T-helper 17 cell (primary cell): Measurements from ENCODE around the gene TOX2. TPM values are rescaled to one million over a fixed set of nuclear protein-coding genes. Genes with fewer than 3 reads are reported as not detected.

ENCODE experiments used
- ATAC-seq: fragments of 150-1000 bp; cut with Tn5 transposase; 2 replicates; pipeline ENCODE4 v1.10.0; 2021; ENCODE audit warnings: mild to moderate bottlenecking, moderate library complexity
- DNase-seq, 3 donors: peaks; one replicate each; pipeline versions ENCODE4 v3.0.0 to v3.0.0-alpha.2; 2020 to 2021
- H3K9me3 ChIP-seq: one replicate; pipeline ENCODE4 v1.7.0; 2013; ENCODE audit warnings: low read length, mild to moderate bottlenecking; ENCODE audit not compliant: control insufficient read depth, poor library complexity, severe bottlenecking
- H3K27ac Mint-ChIP-seq: one replicate; pipeline ENCODE4 v1.8.0; 2022; ENCODE audit warnings: mild to moderate bottlenecking, moderate library complexity, mixed read lengths
- H3K27me3 Mint-ChIP-seq: one replicate; pipeline ENCODE4 v1.8.0; 2022; ENCODE audit warnings: mixed read lengths
- H3K36me3 Mint-ChIP-seq: one replicate; pipeline ENCODE4 v1.8.0; 2022; ENCODE audit warnings: low read depth, mixed read lengths
- H3K4me1 Mint-ChIP-seq: one replicate; pipeline ENCODE4 v1.8.0; 2022; ENCODE audit warnings: mild to moderate bottlenecking, mixed read lengths
- H3K4me3 Mint-ChIP-seq: one replicate; pipeline ENCODE4 v1.8.0; 2022; ENCODE audit warnings: mild to moderate bottlenecking, moderate library complexity, mixed read lengths
- total RNA-seq, 4 donors: library from RNA in 2 of 4; stranded (reverse) in 2 of 4; gene quantifications; one replicate each; pipeline ENCODE4 v1.2.3 and lab custom pipeline; 2022 to 2026

Gene TOX2
- total RNA-seq, 2 donors from 2014 or later = 1.7 to 2.2 TPM

GRCh38 chr20:43961116-43961515, 46.5 kb downstream of the TOX2 start:
- Mint-ChIP-seq H3K4me1 (peaks cover 52% of the 10 kb centered on the region), H3K27ac (peak overlapping the region; percentile 93), H3K27me3 (no peaks in the 10 kb centered on the region), H3K36me3 (peaks cover 2% of the 10 kb centered on the region), H3K4me3 (no peak overlapping the region)
- DNase-seq (no peak), ATAC-seq (no peak)
- no peaks in the 10 kb centered on the region for H3K9me3 ChIP-seq

DNA sequence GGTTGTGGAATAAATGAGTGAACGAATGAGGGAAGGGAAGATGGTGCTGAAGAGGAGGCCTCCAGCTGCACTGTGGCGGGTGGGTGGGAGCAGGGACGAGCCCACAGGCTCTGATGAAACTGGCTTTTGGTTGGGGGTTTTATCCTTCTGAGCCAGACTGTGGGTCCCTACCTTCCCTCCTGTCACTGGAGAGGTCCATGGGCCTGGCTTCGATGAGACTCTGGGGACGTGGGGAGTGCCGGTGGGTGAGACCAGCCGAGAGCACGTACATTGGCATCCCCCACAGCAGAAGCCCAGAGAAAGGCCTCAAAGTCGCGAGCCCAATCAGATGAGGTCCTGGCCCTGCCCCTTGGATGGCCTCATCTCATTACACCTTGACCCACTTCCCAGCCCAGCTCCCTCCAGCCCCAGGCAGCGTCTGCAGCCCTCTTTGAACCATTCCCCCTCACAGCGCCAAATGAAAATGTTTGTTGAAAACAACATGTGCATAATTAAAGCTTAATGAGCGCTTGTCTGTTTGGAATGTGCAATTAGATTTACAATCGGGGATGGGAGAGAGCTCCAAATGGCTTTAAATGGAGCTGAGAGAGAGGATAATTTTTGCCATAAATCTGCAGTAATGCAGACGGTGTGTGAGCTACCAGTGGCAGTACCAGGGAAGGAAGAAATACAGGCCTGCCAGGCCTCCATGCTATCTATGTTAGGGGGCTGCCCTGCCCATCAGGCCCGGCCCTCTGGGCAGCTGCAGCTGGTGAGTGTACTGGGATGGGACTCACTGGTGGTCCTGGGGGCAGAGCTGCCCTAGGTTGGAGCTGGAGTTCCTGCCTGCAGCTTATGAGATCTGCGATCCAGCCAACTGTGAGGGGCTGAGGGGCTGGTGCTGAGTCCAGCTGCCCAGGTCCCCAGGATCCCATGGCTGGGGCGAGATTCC, 47.2 kb downstream of the TOX2 start:
- ATAC-seq = no peak

DNA sequence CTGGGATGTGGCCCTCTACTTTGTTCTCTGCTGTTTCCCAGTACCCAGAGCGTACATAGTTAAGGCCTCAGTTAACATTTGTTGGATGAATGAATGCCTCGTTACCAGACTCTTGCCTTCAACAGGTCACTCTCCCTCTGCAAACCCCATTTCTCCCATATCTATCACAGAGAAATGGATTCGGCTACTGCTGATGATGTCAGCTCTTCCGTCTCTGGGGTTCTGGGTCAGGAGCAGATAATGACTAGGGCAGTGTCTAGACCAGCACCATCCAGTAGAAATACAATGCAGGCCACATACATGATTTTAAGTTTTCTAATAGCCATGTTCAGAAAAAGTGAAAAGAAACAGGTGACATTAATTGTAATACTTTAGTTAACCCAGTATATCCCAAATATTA, 47.9 kb downstream of the TOX2 start:
- no peak for DNase-seq
- Mint-ChIP-seq H3K4me1 (peaks cover 46% of the 10 kb centered on the region), H3K27ac (no peak overlapping the region), H3K36me3 (peaks cover 2% of the 10 kb centered on the region), H3K27me3 (no peaks in the 10 kb centered on the region), H3K4me3 (no peak overlapping the region)
- ATAC-seq = no peak
- H3K9me3 ChIP-seq = no peaks in the 10 kb centered on the region

More for the DNA sequence above, 47.2 kb downstream of the TOX2 start:
- H3K9me3 ChIP-seq = no peaks in the 10 kb centered on the region
- Mint-ChIP-seq H3K36me3 (peaks cover 2% of the 10 kb centered on the region), H3K27me3 (no peaks in the 10 kb centered on the region), H3K27ac (peak overlapping the region; percentile 93), H3K4me3 (peak overlapping the region; percentile 37), H3K4me1 (peaks cover 48% of the 10 kb centered on the region)
- no peak for DNase-seq

DNA sequence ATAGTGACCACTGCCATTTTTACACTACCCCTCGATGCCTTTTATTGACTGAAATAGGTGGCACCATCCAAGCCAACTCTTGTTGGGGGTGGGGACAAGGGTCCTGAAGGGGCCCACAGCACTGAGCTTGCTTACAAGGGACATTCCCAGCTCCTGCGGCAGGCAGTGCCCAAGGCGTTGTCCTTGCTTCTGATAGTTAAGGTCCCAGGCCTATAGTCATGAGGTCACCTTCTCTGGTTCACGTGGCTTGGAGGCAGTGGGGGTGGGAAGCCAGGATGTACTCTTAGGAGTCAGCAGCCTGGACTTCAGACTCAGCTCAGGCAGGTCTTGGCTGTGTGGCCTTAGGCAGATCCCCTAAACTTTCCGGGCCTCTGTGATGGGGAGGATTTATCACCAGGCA, 48.6 kb downstream of the TOX2 start:
- no peak for ATAC-seq
- Mint-ChIP-seq H3K27me3 (no peaks in the 10 kb centered on the region), H3K36me3 (peaks cover 2% of the 10 kb centered on the region), H3K4me3 (no peak overlapping the region), H3K4me1 (peaks cover 46% of the 10 kb centered on the region), H3K27ac (no peak overlapping the region)
- no peak for DNase-seq
- H3K9me3 ChIP-seq = no peaks in the 10 kb centered on the region

GRCh38 chr20:43963872-43964791, 49.5 kb downstream of the TOX2 start:
- no peaks in the 10 kb centered on the region for H3K9me3 ChIP-seq
- H3K4me3 Mint-ChIP-seq = peak overlapping the region; percentile 89
- ATAC-seq (peak; percentile 83), DNase-seq (peak in 2 of 3 donors; percentile 21 to 23)
- no peak overlapping the region for H3K27ac Mint-ChIP-seq
- H3K36me3 Mint-ChIP-seq = peaks cover 2% of the 10 kb centered on the region
- peaks cover 42% of the 10 kb centered on the region for H3K4me1 Mint-ChIP-seq
- no peaks in the 10 kb centered on the region for H3K27me3 Mint-ChIP-seq

DNA sequence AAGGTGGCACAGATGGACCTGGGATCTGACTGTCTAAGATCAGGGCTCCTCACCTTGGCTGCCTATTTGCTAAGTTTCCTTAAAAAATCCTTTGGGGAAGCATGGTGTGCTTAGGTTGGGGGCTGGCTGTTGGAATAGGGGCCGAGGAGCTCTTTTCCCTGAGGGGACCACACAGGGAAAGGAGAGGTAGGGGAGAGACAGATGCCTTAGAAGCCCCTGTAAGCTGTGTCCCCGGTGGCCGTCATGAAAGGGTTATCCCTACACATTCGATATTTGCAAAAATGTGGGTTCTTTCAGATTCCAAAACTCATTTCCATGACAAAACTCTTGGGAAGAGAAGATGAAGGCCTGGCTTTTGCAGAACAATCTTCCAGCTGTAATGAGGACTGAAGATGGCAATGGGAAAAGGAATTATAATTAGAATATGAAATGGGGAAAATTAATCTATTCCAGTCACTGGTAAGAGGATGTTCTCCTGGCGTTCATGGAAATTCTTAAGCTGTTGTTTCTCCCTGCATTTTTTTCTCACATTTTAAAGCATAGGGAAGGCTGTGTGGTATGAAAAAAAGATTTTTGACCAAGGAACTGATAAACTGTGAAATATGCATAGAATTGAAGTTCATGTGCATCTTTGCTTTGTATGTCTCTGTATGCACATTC, 53.8 kb downstream of the TOX2 start:
- no peaks in the 10 kb centered on the region for H3K9me3 ChIP-seq
- peaks cover 9% of the 10 kb centered on the region for H3K27me3 Mint-ChIP-seq
- H3K4me1 Mint-ChIP-seq = peaks cover 22% of the 10 kb centered on the region
- no peak for ATAC-seq
- H3K27ac Mint-ChIP-seq = no peak overlapping the region
- no peaks in the 10 kb centered on the region for H3K36me3 Mint-ChIP-seq
- no peak overlapping the region for H3K4me3 Mint-ChIP-seq
- DNase-seq = no peak

DNA sequence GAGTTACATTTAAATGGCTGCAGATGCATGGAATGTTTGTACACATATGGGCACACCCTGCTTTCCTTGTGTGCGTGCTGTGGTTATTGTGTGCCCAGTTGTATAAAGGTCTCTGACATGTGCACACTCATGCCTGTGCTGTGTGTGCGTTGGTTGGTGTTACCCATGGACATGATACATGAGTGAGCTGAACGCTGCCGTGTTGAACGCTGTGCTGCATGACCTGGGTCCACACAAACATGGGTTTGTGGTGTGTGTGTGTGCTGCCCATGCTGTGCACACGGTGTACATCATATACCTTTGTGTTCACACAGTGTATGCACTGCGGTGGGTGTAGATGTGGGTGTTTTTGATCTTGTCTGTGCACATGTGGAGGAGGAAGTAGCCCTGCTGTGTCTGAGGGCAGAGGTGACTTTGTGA, 54.4 kb downstream of the TOX2 start:
- peaks cover 13% of the 10 kb centered on the region for H3K27me3 Mint-ChIP-seq
- peaks cover 22% of the 10 kb centered on the region for H3K4me1 Mint-ChIP-seq
- no peaks in the 10 kb centered on the region for H3K36me3 Mint-ChIP-seq
- no peak for ATAC-seq
- DNase-seq = no peak
- H3K27ac Mint-ChIP-seq = no peak overlapping the region
- H3K9me3 ChIP-seq = no peaks in the 10 kb centered on the region
- H3K4me3 Mint-ChIP-seq = no peak overlapping the region

- Mint-ChIP-seq H3K27me3 (peaks cover 13% of the 10 kb centered on the region), H3K27ac (no peak overlapping the region), H3K36me3 (no peaks in the 10 kb centered on the region), H3K4me3 (no peak overlapping the region), H3K4me1 (peaks cover 16% of the 10 kb centered on the region)
- DNase-seq = no peak
- no peaks in the 10 kb centered on the region for H3K9me3 ChIP-seq
- ATAC-seq = no peak
Observed at GRCh38 chr20:43969501-43970182, 55.0 kb downstream of the TOX2 start.

DNA sequence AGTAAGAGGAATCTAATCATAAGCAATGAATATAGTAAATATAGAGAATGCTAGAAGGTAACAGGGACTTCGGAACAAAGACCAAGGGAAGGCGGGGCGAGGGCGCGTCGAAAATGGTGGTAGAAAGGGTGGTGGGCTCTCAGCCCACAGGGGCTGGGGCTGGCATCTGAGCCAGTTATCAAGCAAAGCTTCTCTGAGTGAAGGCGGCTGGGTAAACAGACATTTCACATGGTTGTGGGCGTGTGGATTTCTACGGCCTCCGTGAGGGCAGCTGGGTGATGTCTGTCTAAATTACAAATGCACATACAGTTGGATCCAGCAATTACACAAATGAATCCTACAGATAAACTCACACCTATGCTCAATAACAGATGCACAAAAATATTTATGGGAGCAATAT, 56.6 kb downstream of the TOX2 start:
- Mint-ChIP-seq H3K27ac (no peak overlapping the region), H3K27me3 (peaks cover 13% of the 10 kb centered on the region), H3K4me1 (peaks cover 11% of the 10 kb centered on the region), H3K4me3 (no peak overlapping the region), H3K36me3 (no peaks in the 10 kb centered on the region)
- no peak for ATAC-seq
- DNase-seq = no peak
- no peaks in the 10 kb centered on the region for H3K9me3 ChIP-seq

- H3K4me3 Mint-ChIP-seq = no peak overlapping the region
- ATAC-seq (no peak), DNase-seq (no peak)
- H3K27ac Mint-ChIP-seq = no peak overlapping the region
- H3K9me3 ChIP-seq = no peaks in the 10 kb centered on the region
- H3K36me3 Mint-ChIP-seq = no peaks in the 10 kb centered on the region
- H3K27me3 Mint-ChIP-seq = peaks cover 13% of the 10 kb centered on the region
- peaks cover 11% of the 10 kb centered on the region for H3K4me1 Mint-ChIP-seq
Observed at GRCh38 chr20:43972051-43972450, 57.4 kb downstream of the TOX2 start.

DNA sequence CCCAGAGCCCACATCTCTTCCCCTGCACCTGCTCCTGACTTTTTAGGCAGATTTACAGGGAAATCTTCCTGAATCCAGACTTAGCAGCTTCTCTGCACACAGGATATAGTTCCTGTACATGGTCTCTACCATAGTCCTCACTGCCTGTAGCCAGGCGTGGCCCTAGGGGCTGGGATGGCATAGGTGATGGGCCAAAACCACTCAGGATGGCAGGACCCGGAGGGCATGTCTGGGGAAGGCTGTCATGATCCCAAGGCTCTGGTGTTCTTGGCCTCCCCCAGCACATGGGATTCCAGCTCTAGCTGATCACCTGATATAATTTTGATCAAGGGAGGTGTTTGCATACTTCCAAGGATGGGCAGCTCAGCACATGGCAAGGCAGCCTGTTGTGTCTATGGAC, 58.0 kb downstream of the TOX2 start:
- H3K36me3 Mint-ChIP-seq = no peaks in the 10 kb centered on the region
- no peak for ATAC-seq
- peaks cover 13% of the 10 kb centered on the region for H3K27me3 Mint-ChIP-seq

GRCh38 chr20:43973231-43973630, 58.6 kb downstream of the TOX2 start:
- DNase-seq (no peak), ATAC-seq (no peak)

More for the DNA sequence above, 58.0 kb downstream of the TOX2 start:
- no peak overlapping the region for H3K4me3 Mint-ChIP-seq
- H3K9me3 ChIP-seq = no peaks in the 10 kb centered on the region
- no peak overlapping the region for H3K27ac Mint-ChIP-seq
- no peak for DNase-seq
- H3K4me1 Mint-ChIP-seq = peaks cover 11% of the 10 kb centered on the region

More at GRCh38 chr20:43973231-43973630, 58.6 kb downstream of the TOX2 start:
- H3K4me3 Mint-ChIP-seq = no peak overlapping the region
- no peaks in the 10 kb centered on the region for H3K9me3 ChIP-seq
- no peaks in the 10 kb centered on the region for H3K36me3 Mint-ChIP-seq
- H3K27me3 Mint-ChIP-seq = peaks cover 13% of the 10 kb centered on the region
- H3K4me1 Mint-ChIP-seq = peaks cover 11% of the 10 kb centered on the region
- H3K27ac Mint-ChIP-seq = no peak overlapping the region
